IMR-90 (cell line): Measurements from ENCODE around the gene LDLRAD4. TPM values are rescaled to one million over a fixed set of nuclear protein-coding genes. Genes with fewer than 3 reads are reported as not detected.

Source experiments
- ATAC-seq: fragments of 200-7000 bp; cut with Tn5 transposase; 2 replicates; pipeline ENCODE4 v1.9.1; 2020; ENCODE audit warnings: low read depth, mild to moderate bottlenecking, moderate library complexity
- BruUV-seq: library from RNA; stranded (reverse); fragments of 400-500 nt; replicated peaks from 2 replicates; lab custom pipeline; 2021; lab: Mats Ljungman, UMichigan
- CTCF ChIA-PET: fragments of 300-600 bp; formaldehyde crosslinking; extraction: SDS; loops from one replicate; lab custom pipeline; 2021; ENCODE audit warnings: antibody characterized with exemption; lab: Yijun Ruan, JAX
- POLR2A ChIA-PET: fragments of 300-600 bp; sonication (Branson Sonifier 250); formaldehyde crosslinking; loops from one replicate; lab custom pipeline; 2022; ENCODE audit warnings: antibody characterized with exemption; ENCODE audit not compliant: unreplicated experiment; lab: Charles Lee
- DNase-seq: peaks from one replicate; pipeline ENCODE4 v3.0.0; 2013
- H2AFZ ChIP-seq: replicated peaks from 2 replicates; pipeline ENCODE3; 2013; ENCODE audit warnings: low read length, mild to moderate bottlenecking; ENCODE audit not compliant: poor library complexity
- H2AK5ac ChIP-seq: 2 replicates; pipeline ENCODE4 v1.6.1; 2013; ENCODE audit warnings: low read depth, low read length, inconsistent platforms
- H2AK9ac ChIP-seq: replicated peaks from 2 replicates; pipeline ENCODE3; 2013; ENCODE audit warnings: mild to moderate bottlenecking, low read depth, low read length, moderate library complexity; ENCODE audit not compliant: poor library complexity
- H2BK120ac ChIP-seq: 2 replicates; pipeline ENCODE4 v1.6.1; 2013; ENCODE audit warnings: low read depth, low read length, inconsistent platforms
- H2BK15ac ChIP-seq: 3 replicates; pipeline ENCODE4 v1.6.1; 2013; ENCODE audit warnings: low read depth, low read length, inconsistent platforms
- H2BK20ac ChIP-seq: 2 replicates; pipeline ENCODE4 v1.6.1; 2013; ENCODE audit warnings: low read depth, mild to moderate bottlenecking, inconsistent platforms, low read length, moderate library complexity
- H2BK5ac ChIP-seq: 2 replicates; pipeline ENCODE4 v1.6.1; 2013; ENCODE audit warnings: mild to moderate bottlenecking, low read depth, low read length, inconsistent platforms; ENCODE audit not compliant: poor library complexity, severe bottlenecking
- H3K14ac ChIP-seq: replicated peaks from 2 replicates; pipeline ENCODE4 v1.6.1; 2013; ENCODE audit warnings: low read depth, low read length, inconsistent platforms
- H3K18ac ChIP-seq: 2 replicates; pipeline ENCODE4 v1.6.1; 2013; ENCODE audit warnings: low read depth, low read length, control low read depth
- H3K23ac ChIP-seq: 2 replicates; pipeline ENCODE4 v1.6.1; 2013; ENCODE audit warnings: low read depth, low read length, inconsistent platforms
- H3K27ac ChIP-seq: 2 replicates; pipeline ENCODE4 v1.5.1; 2013; ENCODE audit warnings: mild to moderate bottlenecking, control low read depth, low read length; ENCODE audit not compliant: insufficient read depth
- H3K27me3 ChIP-seq: 2 replicates; pipeline ENCODE4 v1.6.1; 2013; ENCODE audit warnings: low read length; ENCODE audit not compliant: control insufficient read depth, insufficient read depth
- H3K36me3 ChIP-seq: 2 replicates; pipeline ENCODE4 v1.6.1; 2013; ENCODE audit warnings: low read length, mixed read lengths; ENCODE audit not compliant: control insufficient read depth, insufficient read depth
- H3K4ac ChIP-seq: 2 replicates; pipeline ENCODE4 v1.6.1; 2013; ENCODE audit warnings: low read depth, low read length, inconsistent platforms
- H3K4me1 ChIP-seq: 2 replicates; pipeline ENCODE4 v1.6.1; 2013; ENCODE audit warnings: low read length, mixed read lengths; ENCODE audit not compliant: control insufficient read depth, insufficient read depth
- H3K4me2 ChIP-seq: 2 replicates; pipeline ENCODE4 v1.6.1; 2013; ENCODE audit warnings: low read depth, mild to moderate bottlenecking, control low read depth, low read length, moderate library complexity
- H3K4me3 ChIP-seq: 2 replicates; pipeline ENCODE4 v1.5.1; 2013; ENCODE audit warnings: low read depth, mild to moderate bottlenecking, control low read depth, low read length, moderate library complexity; ENCODE audit not compliant: insufficient read depth
- H3K56ac ChIP-seq: 2 replicates; pipeline ENCODE4 v1.6.1; 2013; ENCODE audit warnings: low read length, inconsistent platforms; ENCODE audit not compliant: insufficient read depth; ENCODE audit errors: extremely low read depth
- H3K79me1 ChIP-seq, 2 experiments: 2 replicates each; pipeline ENCODE4 v1.6.1; 2013; ENCODE audit warnings: low read length in 2 of 2, inconsistent platforms in 1 of 2, low read depth in 1 of 2
- H3K9ac ChIP-seq: 2 replicates; pipeline ENCODE4 v1.6.1; 2013; ENCODE audit warnings: low read depth, low read length, control low read depth
- H3K9me1 ChIP-seq: 2 replicates; pipeline ENCODE4 v1.6.1; 2013; ENCODE audit warnings: low read length, inconsistent platforms; ENCODE audit not compliant: insufficient read depth
- H3K9me3 ChIP-seq: 2 replicates; pipeline ENCODE4 v1.6.1; 2013; ENCODE audit warnings: low read length; ENCODE audit not compliant: control insufficient read depth, insufficient read depth
- H4K20me1 ChIP-seq: 2 replicates; pipeline ENCODE4 v1.6.1; 2013; ENCODE audit warnings: low read length, inconsistent platforms; ENCODE audit not compliant: insufficient read depth
- H4K5ac ChIP-seq: 2 replicates; pipeline ENCODE4 v1.6.1; 2013; ENCODE audit warnings: mild to moderate bottlenecking, low read depth, low read length, control low read depth
- H4K8ac ChIP-seq, 2 experiments: 2 replicates each; pipeline ENCODE4 v1.6.1; 2013; ENCODE audit warnings: low read depth in 2 of 2, low read length in 2 of 2, control low read depth in 1 of 2, inconsistent platforms in 1 of 2
- H4K91ac ChIP-seq: 2 replicates; pipeline ENCODE4 v1.6.1; 2013; ENCODE audit warnings: low read depth, low read length, inconsistent platforms; ENCODE audit not compliant: insufficient read depth
- BHLHE40 ChIP-seq: fragments of 150-350 bp; IDR thresholded peaks from 2 replicates; pipeline ENCODE4 v1.6.1; 2016; ENCODE audit warnings: mild to moderate bottlenecking, low read depth, low read length
- USF2 ChIP-seq: fragments of 150-350 bp; IDR thresholded peaks from 2 replicates; pipeline ENCODE4 v1.6.1; 2017; ENCODE audit warnings: mild to moderate bottlenecking, antibody characterized with exemption, low read length, low read depth
- WGBS, 2 experiments: methylation state at CpG; one replicate each; pipeline versions ENCODE4 v1.1.5 to v1.1.7; 2013; ENCODE audit warnings: missing lambda C conversion rate in 2 of 2; ENCODE audit not compliant: insufficient read length in 1 of 2; ENCODE audit errors: extremely low coverage in 2 of 2; 5-methylcytosine and 5-hydroxymethylcytosine counted together
- dilution Hi-C: fragments of 300-500 bp; cut with HindIII; formaldehyde crosslinking; loops from one replicate; pipeline ENCODE4 v1.14.3; 2018; ENCODE audit warnings: low sequenced_read_pairs; ENCODE audit not compliant: unreplicated experiment
- in situ Hi-C: fragments of 300-500 bp; cut with MboI; formaldehyde crosslinking; loops from 3 replicates; pipeline ENCODE4 v1.14.3; 2019; ENCODE audit warnings: low sequenced_read_pairs, inconsistent platforms, mixed read lengths
- intact Hi-C: fragments of 100-400 bp; cut with micrococcal nuclease; formaldehyde crosslinking; loops from 2 replicates; pipeline ENCODE4 v1.10.0; 2022
- polyA plus RNA-seq, 3 experiments: library from polyadenylated mRNA; depleted of rRNA; stranded (reverse); fragments of >200 nt; gene quantifications; 2 replicates each; pipeline ENCODE4 v1.2.3, GENCODE V29; 2012; ENCODE audit warnings: low replicate concordance in 1 of 3
- total RNA-seq: library from RNA; depleted of rRNA; stranded (reverse); fragments of >200 nt; gene quantifications from 2 replicates; pipeline ENCODE4 v1.2.3, GENCODE V29; 2012

Gene LDLRAD4
- total and polyA plus RNA-seq, 2 of the 4 experiments (the other 2 are of a cell fraction) = not detected

GRCh38 chr18:13625843-13626543 is 407.4 kb downstream of the LDLRAD4 start:
- H3K9me3 ChIP-seq = no peaks in the 10 kb centered on the region
- H3K4me1 ChIP-seq = no peaks in the 10 kb centered on the region
- H2AK9ac ChIP-seq = no peak overlapping the region
- H2AFZ ChIP-seq = peak overlapping the region; percentile 21
- H2BK5ac ChIP-seq = no peak overlapping the region
- H2BK120ac ChIP-seq = no peak overlapping the region
- no peak overlapping the region for H3K23ac ChIP-seq
- no peak overlapping the region for H3K4me3 ChIP-seq
- dilution Hi-C loops (no loop called here), intact Hi-C loops (no loop called here), in situ Hi-C loops (loop anchor here (25.0 kb wide), 2 partner anchors 614 to 864 kb away; no protein-coding TSS in a partner anchor)
- no peaks in the 10 kb centered on the region for H3K36me3 ChIP-seq
- H3K27ac ChIP-seq = no peak overlapping the region
- no peak overlapping the region for H3K56ac ChIP-seq
- H2BK15ac ChIP-seq = no peak overlapping the region
- H2BK20ac ChIP-seq = no peak overlapping the region
- no peak overlapping the region for H4K8ac ChIP-seq
- no peak for ATAC-seq
- H3K18ac ChIP-seq = no peak overlapping the region
- H3K14ac ChIP-seq = no peak overlapping the region
- ChIA-PET CTCF (interaction anchor here (1.1 kb wide), 1 partner anchor 77 kb away, joined by 3 read pairs; no protein-coding TSS in a partner anchor), POLR2A (no interaction called here)
- H4K5ac ChIP-seq = no peak overlapping the region
- H3K9me1 ChIP-seq = no peaks in the 10 kb centered on the region
- no peak overlapping the region for H3K9ac ChIP-seq
- no TSS peak for BruUV-seq
- no peak overlapping the region for H3K4ac ChIP-seq
- H2AK5ac ChIP-seq = no peak overlapping the region
- no CpG with 5 or more reads among the region's 8 CpGs for WGBS, 2 experiments
- no peaks in the 10 kb centered on the region for H4K20me1 ChIP-seq
- no peaks in the 10 kb centered on the region for H3K79me1 ChIP-seq
- H3K27me3 ChIP-seq = peaks cover 12% of the 10 kb centered on the region; the same call in 1 of the 2 replicates
- no peak overlapping the region for H4K91ac ChIP-seq
- no peak overlapping the region for H3K4me2 ChIP-seq
- TF ChIP-seq BHLHE40 (no peak), USF2 (no peak)
- DNase-seq = no peak
